GM20000 (cell line): Measurements from ENCODE around the gene SNCAIP.

Experiments
- DNase-seq: peaks from one replicate; pipeline ENCODE4 v3.0.0; 2012; ENCODE audit warnings: low spot score
- TF ChIP-seq, protein P1 (sequence below): IDR thresholded peaks from 2 replicates; pipeline ENCODE4 v1.5.1; 2012; ENCODE audit warnings: mild to moderate bottlenecking, control low read depth; ENCODE audit errors: extremely low read depth, missing control alignments

The SNCAIP gene

DNA sequence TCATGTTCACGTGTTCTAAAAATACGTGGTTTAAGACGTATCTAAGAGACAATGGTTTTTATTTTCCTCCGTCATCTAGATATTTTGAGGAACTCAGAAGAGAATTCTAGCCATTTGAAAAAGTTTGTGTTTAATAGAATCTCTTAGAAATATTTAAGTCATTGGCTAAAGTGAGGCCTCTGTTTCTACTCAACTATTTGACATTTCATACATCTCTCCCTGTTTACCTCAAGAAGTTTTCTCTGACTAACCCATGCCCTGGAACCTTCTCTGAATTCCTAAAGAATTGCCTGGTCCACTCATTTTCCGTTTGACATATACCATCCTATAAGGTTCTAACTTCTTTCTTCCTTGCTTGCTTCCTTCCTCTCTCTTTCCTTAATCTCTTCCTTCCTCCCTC, 178.7 kb downstream of the SNCAIP start:
- DNase-seq, result no peak
- TF ChIP-seq, protein P1, sequence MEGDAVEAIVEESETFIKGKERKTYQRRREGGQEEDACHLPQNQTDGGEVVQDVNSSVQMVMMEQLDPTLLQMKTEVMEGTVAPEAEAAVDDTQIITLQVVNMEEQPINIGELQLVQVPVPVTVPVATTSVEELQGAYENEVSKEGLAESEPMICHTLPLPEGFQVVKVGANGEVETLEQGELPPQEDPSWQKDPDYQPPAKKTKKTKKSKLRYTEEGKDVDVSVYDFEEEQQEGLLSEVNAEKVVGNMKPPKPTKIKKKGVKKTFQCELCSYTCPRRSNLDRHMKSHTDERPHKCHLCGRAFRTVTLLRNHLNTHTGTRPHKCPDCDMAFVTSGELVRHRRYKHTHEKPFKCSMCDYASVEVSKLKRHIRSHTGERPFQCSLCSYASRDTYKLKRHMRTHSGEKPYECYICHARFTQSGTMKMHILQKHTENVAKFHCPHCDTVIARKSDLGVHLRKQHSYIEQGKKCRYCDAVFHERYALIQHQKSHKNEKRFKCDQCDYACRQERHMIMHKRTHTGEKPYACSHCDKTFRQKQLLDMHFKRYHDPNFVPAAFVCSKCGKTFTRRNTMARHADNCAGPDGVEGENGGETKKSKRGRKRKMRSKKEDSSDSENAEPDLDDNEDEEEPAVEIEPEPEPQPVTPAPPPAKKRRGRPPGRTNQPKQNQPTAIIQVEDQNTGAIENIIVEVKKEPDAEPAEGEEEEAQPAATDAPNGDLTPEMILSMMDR, result no peak

DNA sequence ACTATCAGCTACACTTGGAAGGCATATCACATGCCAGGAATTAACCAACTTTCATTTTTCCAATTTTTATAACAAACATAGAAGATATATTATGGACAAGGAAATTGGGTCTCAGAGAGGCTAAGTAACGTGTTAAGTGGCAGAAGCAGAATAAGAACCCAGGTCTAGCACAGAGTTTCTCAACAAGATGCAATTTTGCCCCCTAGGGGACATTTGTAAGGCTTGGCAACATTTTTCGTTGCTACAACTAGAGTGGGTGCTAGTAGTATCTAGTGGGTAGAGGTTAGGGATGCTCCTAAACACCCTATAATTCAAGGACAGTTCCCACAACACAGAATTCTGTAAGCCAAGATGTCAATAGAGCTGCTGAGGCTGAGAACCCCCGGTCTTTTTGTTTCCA, 180.6 kb downstream of the SNCAIP start:
- DNase-seq, result peak; percentile 20
- TF ChIP-seq, protein P1, result peak; percentile 10

DNA sequence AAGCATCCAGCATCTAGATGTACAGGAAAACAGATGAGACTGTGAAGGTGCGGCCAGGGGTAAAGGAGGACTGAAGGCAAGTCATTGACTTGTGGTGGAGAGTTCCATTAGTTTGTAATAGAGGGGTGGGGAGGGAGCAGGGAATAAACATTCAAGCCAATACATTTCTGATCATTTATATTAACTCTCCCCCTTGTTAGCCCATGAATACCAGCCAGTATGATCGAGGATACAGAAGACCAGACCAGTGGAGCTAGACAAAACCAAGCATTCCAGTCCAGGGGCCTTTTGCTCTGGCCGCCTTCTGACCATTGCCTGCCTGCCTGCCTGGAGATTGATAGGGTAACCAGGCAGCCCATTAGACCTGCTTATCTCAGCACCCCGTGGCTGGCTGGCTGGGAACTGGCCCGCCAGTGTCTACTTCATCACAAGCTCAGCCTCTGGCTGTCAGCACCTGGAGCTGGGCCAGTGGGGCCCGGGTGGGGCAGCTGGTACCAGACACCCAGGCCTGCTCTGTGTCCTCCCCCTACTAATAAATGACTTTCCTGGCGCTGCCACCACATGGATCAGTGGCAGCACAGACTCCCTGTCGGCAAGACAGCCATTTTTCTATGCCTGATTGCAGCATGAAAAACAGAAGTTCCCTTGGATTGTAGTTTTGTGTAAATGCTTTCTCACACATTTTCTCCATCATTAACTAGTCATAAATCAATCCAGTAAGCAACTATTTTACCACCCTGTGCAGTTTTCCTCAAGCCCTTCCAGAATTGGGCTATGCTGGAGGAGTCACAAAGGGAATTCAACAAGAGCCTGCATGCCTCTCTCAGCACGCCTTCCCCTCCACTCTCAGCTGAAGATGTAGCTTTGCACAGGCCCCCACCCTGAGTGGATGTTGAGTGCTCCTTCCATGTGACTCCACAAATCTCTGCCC, 181.3 kb downstream of the SNCAIP start:
- DNase-seq, result no peak
- TF ChIP-seq, protein P1, result no peak

DNA sequence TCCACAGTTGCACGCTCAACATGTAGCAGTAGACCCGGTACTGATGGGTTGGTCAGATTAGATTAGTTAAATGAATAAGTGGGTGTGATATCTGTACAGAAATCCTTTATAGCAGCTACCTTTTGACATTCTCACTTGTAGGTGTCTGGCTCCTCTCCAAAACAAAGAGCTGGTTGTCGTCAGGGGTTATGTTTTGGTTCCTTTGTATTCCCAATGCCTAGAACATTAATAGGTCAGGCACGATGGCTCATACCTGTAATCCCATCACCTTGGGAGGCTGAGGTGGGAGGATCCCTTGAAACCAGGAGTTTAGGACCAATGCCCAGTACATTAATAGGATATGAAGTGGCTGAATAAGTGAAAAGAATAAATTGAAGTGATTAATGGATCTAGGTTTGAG, 182.1 kb downstream of the SNCAIP start:
- TF ChIP-seq, protein P1, result no peak
- no peak for DNase-seq

DNA sequence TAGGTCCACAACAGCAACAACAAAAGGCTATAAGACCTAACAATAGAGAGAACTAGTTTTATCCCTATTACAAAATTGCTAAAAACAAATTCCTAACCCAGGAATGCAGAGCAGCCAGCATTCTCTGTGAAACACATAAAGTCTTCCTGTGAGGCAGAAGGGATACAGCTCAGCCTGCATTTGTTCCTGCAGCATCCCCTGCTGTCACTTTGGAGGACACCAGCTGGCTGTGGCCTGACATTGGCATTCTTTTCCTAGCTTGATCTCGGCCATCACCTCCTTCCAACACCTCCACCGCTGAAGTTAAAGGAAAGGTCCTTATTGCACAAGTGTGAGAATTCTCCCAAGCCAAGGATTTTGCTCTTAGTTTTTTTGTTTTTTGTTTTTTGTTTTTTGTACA, 186.1 kb downstream of the SNCAIP start:
- TF ChIP-seq, protein P1, result no peak
- no peak for DNase-seq

DNA sequence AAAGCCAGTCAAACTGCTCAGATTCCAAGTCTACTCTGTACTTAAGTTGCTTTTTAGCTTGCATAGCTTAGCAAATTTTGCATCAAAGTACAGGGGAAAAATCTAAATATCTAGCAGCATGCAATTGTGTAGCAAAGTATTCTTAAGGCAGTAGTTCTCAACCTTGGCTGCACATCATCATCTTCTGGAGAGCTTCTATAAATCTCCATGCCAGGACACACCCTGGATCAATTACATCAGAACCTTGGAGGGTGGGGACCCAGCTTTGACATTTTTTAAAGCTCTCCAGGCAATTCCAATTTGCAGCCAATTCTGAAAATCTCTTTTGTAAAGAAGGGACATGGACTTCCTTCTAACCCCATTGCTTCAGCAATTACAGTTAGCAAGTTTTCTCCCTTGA, 187.5 kb downstream of the SNCAIP start:
- no peak for DNase-seq
- TF ChIP-seq, protein P1, result no peak

DNA sequence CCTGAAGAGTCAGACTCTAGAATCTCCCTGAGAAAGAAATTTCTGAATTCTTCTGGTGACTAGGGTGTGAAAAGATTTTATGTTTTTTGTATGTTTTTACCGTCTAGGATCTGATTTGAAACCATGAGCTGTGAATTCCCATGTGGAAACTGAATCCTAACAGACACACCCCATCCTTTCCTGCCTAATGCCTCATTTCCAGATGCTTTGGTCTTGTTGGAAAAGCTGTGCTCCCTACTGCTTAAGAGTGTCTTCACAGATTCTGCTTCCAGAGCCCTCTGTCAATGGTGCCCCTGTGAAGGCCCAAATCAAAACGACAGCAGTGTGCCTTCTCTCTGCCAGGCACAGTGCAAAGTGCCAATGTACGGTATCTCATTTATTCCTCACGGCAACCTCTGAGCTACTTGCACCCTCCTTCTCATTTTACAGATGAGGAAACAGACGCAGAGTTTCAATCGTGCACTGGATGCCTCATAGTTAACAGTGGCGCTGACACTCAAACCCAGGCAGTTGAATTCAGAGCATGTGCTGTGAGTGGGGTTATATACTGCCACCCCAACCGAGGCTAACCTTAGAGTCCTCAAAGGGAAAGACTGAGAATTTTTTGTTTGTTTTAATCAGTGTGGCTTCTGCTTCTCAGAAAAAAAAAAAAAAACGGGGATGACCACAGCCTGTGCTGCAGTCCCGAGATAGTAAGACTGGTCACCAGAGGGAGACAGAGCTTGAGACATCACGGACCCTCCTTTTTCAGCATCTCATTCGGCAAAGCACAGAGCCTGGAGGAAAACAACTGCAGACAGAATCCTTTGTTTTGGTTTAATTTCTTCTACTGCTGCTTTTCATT, 188.4 kb downstream of the SNCAIP start:
- peak; percentile 37 for DNase-seq
- TF ChIP-seq, protein P1, result peak; percentile 17
